Stimulated activated CD4-positive, alpha-beta T cell treated with anti-CD3 and anti-CD28 coated beads, Interleukin-12 subunit alpha, Interleukin-12 subunit beta, amount 100 ng/mL, for 24 hours (primary cell): ENCODE data around the gene FST.

Source experiments
- DNase-seq, 2 experiments: peaks; one replicate each; pipeline ENCODE4 v3.0.0-alpha.2; 2020; ENCODE audit warnings: low read depth in 2 of 2

The FST gene

GRCh38 chr5:53520813-53521212 lies 40.4 kb downstream of the FST start:
- DNase-seq, result no peak
